Measurements from ENCODE around the gene TRIM63. TPM values are rescaled to one million over a fixed set of nuclear protein-coding genes. Genes with fewer than 3 reads are reported as not detected.

TRIM63 gene
- total and polyA plus RNA-seq, 8 donors, result 0.15 to 1.8 (median 0.29) TPM; not detected in 3

DNA sequence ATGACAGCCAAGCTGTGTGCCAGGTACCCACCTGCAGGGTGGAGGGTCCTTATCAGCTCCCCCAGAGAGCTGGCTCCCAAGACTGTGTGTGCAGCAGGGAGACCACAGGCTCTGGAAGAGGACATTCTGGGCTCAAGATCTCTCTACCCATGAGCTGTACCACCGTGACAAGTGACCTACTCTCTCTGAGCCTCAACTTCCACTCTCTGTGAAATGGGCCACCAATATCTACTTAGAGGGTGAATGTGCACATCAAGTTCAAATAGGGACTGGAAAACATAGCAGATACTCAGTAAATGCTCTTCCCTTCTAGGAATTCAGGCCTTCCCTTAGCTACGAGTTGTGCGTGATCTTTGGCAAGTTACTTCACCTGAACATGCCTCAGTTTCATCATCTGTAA, 23.0 kb downstream of the TRIM63 start:
- DNase-seq (no peak), ATAC-seq (no peak)
- Histone ChIP-seq H3K36me3 (no peaks in the 10 kb centered on the region), H3K4me1 (peaks cover 6 to 14% of the 10 kb centered on the region in 2 donors), H3K4me3 (no peak overlapping the region), H3K27ac (no peak overlapping the region), H3K9me3 (no peaks in the 10 kb centered on the region), H3K27me3 (peaks cover 45 to 91% of the 10 kb centered on the region in 2 donors)
- TF ChIP-seq, protein P1, sequence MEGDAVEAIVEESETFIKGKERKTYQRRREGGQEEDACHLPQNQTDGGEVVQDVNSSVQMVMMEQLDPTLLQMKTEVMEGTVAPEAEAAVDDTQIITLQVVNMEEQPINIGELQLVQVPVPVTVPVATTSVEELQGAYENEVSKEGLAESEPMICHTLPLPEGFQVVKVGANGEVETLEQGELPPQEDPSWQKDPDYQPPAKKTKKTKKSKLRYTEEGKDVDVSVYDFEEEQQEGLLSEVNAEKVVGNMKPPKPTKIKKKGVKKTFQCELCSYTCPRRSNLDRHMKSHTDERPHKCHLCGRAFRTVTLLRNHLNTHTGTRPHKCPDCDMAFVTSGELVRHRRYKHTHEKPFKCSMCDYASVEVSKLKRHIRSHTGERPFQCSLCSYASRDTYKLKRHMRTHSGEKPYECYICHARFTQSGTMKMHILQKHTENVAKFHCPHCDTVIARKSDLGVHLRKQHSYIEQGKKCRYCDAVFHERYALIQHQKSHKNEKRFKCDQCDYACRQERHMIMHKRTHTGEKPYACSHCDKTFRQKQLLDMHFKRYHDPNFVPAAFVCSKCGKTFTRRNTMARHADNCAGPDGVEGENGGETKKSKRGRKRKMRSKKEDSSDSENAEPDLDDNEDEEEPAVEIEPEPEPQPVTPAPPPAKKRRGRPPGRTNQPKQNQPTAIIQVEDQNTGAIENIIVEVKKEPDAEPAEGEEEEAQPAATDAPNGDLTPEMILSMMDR (IDR thresholded peaks at IDR 0.05), result no peak
- intact Hi-C loops (cut with DNase I), result no loop called here

DNA sequence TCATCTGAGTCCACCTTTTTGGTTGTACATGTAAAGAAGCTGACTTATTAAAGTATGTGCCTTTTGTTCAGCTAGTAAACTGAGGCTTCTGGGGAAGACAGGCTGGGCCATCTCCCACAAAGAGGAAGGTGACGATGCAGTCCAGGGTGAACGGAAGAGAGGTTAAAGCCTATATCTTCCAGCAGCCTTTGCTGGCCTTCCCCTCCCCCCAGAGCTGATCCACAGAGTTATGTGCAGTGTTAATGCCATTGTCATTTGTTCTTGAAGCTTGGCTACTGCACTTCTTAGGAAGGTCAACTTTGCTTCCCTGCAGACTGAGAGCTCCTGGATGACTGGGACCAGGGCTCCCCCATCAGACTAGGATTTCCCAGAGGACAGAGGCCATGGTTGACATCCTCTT, 23.7 kb downstream of the TRIM63 start:
- no peak for ATAC-seq
- Histone ChIP-seq H3K4me1 (peaks cover 6 to 14% of the 10 kb centered on the region in 2 donors), H3K36me3 (no peaks in the 10 kb centered on the region), H3K4me3 (no peak overlapping the region), H3K9me3 (no peaks in the 10 kb centered on the region), H3K27me3 (peaks cover 45 to 89% of the 10 kb centered on the region in 2 donors), H3K27ac (no peak overlapping the region)
- TF ChIP-seq, protein P1 (IDR thresholded peaks at IDR 0.05), result no peak
- intact Hi-C loops (cut with DNase I), result no loop called here
- no peak for DNase-seq

DNA sequence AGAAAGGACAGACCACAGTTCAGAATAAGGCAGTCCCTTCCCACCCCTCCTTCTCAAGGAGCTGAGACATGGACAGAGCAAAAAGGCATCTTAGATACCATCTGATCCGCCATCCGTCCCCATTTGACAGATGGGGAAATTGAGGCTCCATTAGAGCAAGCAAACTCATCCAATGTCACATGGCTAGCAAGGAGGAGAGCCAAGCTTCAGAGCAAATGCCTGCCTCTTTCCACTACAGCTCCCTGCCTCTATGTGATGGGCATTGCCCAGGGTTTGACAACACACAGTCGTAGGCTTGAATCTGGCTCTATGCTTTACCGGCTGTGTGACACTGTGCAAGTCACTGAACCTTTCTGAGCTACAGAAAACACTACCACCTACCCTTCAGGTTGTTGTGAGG, 25.5 kb downstream of the TRIM63 start:
- TF ChIP-seq, protein P1 (IDR thresholded peaks at IDR 0.05), result no peak
- intact Hi-C loops (cut with DNase I), result no loop called here

DNA sequence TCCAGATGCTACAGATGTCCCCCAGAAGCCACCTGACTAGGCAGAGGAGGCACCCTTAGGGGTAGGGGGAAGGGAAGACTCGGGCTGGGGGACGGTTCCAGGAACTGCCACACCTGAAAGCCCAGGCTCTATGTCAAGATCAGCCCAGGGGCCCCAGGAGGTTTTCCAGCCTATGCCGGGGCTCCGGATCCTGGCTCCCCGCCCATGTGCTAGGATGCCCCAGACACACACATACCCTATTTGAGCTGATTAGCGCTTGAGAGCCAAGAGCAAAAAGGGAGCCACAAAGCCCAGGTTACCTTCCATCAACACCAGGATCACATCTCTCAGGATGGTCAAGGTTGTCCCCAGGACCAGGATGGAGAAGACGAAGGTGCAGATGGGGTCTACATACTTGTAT, 26.0 kb downstream of the TRIM63 start:
- intact Hi-C loops (cut with DNase I), result no loop called here
- no peaks in the 10 kb centered on the region for H3K36me3 ChIP-seq
- peaks cover 22 to 80% of the 10 kb centered on the region in 2 donors for H3K27me3 ChIP-seq
- no peak overlapping the region for H3K27ac ChIP-seq
- TF ChIP-seq, protein P1 (IDR thresholded peaks at IDR 0.05), result no peak
- peaks cover 6 to 13% of the 10 kb centered on the region in 2 donors for H3K4me1 ChIP-seq
- no peak overlapping the region for H3K4me3 ChIP-seq
- DNase-seq (no peak), ATAC-seq (no peak)
- H3K9me3 ChIP-seq, result no peaks in the 10 kb centered on the region

More for the DNA sequence above, 25.5 kb downstream of the TRIM63 start:
- Histone ChIP-seq H3K27me3 (peaks cover 28 to 81% of the 10 kb centered on the region in 2 donors), H3K9me3 (no peaks in the 10 kb centered on the region), H3K4me3 (no peak overlapping the region), H3K27ac (no peak overlapping the region), H3K4me1 (peaks cover 6 to 14% of the 10 kb centered on the region in 2 donors), H3K36me3 (no peaks in the 10 kb centered on the region)
- no peak for DNase-seq
- no peak for ATAC-seq

DNA sequence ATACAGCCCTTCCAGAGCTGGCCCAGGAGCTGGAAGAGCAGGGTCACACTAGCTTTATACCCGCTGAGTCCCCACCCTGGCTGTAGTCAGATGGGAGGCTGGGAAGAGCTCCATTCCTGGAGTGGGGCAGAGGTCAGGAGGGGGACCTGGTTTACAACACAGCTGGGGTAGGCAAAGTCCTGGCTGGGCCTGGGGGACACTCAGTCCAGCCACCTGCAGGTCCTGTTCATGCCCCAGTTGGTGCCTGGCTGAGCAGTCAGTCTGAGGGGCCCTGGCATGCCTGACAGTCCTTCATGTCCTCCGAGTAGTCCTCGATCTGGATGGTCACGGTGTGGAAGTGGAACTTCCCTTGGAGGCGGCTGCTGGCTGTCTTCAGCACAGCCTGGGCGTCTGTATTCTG, 28.5 kb downstream of the TRIM63 start:
- Histone ChIP-seq H3K27ac (no peak overlapping the region), H3K4me1 (peaks cover 0 to 14% of the 10 kb centered on the region in 2 donors), H3K36me3 (no peaks in the 10 kb centered on the region), H3K27me3 (peaks cover 0 to 66% of the 10 kb centered on the region in 2 donors), H3K4me3 (no peak overlapping the region), H3K9me3 (no peaks in the 10 kb centered on the region)
- intact Hi-C loops (cut with DNase I), result loop anchor here in 1 of 2 donors (10.0 kb wide), 1 partner anchor 126 kb away; the partner anchor contains the start of genes C1orf232 and ZNF593
- TF ChIP-seq, protein P1 (IDR thresholded peaks at IDR 0.05), result no peak
- ATAC-seq, result no peak
- no peak for DNase-seq

All from left lung (tissue), 10 donors.